Parathyroid adenoma (tissue), 2 donors: Measurements from ENCODE around the gene GNAS.

Source experiments
- H2AFZ ChIP-seq: fragments of 300-600 bp; sonication (generic); one replicate; pipeline ENCODE4 v1.7.0; 2017; ENCODE audit warnings: antibody characterized with exemption, mild to moderate bottlenecking
- H3K27ac ChIP-seq: fragments of 300-600 bp; sonication (generic); one replicate; pipeline ENCODE4 v1.7.0; 2017
- H3K27me3 ChIP-seq: fragments of 300-600 bp; sonication (generic); one replicate; pipeline ENCODE4 v1.7.0; 2017; ENCODE audit warnings: low read length; ENCODE audit not compliant: control insufficient read depth, insufficient read depth
- H3K36me3 ChIP-seq: fragments of 300-600 bp; sonication (generic); one replicate; pipeline ENCODE4 v1.7.0; 2017; ENCODE audit warnings: low read length; ENCODE audit not compliant: control insufficient read depth, insufficient read depth
- H3K4me1 ChIP-seq: fragments of 300-600 bp; sonication (generic); one replicate; pipeline ENCODE4 v1.7.0; 2017; ENCODE audit warnings: control low read depth
- H3K4me2 ChIP-seq: fragments of 300-600 bp; sonication (generic); one replicate; pipeline ENCODE4 v1.7.0; 2017; ENCODE audit warnings: low read length
- H3K4me3 ChIP-seq: fragments of 300-600 bp; sonication (generic); one replicate; pipeline ENCODE4 v1.7.0; 2017; ENCODE audit warnings: low read depth, low read length
- H3K79me2 ChIP-seq: fragments of 300-600 bp; sonication (generic); one replicate; pipeline ENCODE4 v1.7.0; 2017; ENCODE audit warnings: control low read depth
- H3K9ac ChIP-seq: fragments of 300-600 bp; sonication (generic); one replicate; pipeline ENCODE4 v1.7.0; 2017; ENCODE audit warnings: mild to moderate bottlenecking
- H3K9me3 ChIP-seq: fragments of 300-600 bp; sonication (generic); one replicate; pipeline ENCODE4 v1.7.0; 2017; ENCODE audit warnings: low read length; ENCODE audit not compliant: control insufficient read depth
- CTCF ChIP-seq: fragments of 300-600 bp; sonication (generic); IDR thresholded peaks from one replicate; pipeline ENCODE4 v1.7.0; 2017; ENCODE audit warnings: antibody characterized with exemption, mild to moderate bottlenecking
- donor health status: primary hyperparathyroidism.

GNAS gene

GRCh38 chr20:58926802-58927489, 74.4 kb downstream of the GNAS start:
- H3K79me2 ChIP-seq, result no peaks in the 10 kb centered on the region
- H3K4me2 ChIP-seq, result no peak overlapping the region
- H2AFZ ChIP-seq, result no peak overlapping the region
- H3K9ac ChIP-seq, result no peak overlapping the region
- peaks cover 6% of the 10 kb centered on the region for H3K4me1 ChIP-seq
- H3K27ac ChIP-seq, result no peak overlapping the region
- no peaks in the 10 kb centered on the region for H3K27me3 ChIP-seq
- no peaks in the 10 kb centered on the region for H3K9me3 ChIP-seq
- no peak for TF ChIP-seq CTCF
- H3K36me3 ChIP-seq, result no peaks in the 10 kb centered on the region
- H3K4me3 ChIP-seq, result no peak overlapping the region

- no peak overlapping the region for H3K9ac ChIP-seq
- H3K79me2 ChIP-seq, result no peaks in the 10 kb centered on the region
- H3K4me3 ChIP-seq, result no peak overlapping the region
- no peaks in the 10 kb centered on the region for H3K27me3 ChIP-seq
- no peak for TF ChIP-seq CTCF
- no peaks in the 10 kb centered on the region for H3K9me3 ChIP-seq
- peaks cover 5% of the 10 kb centered on the region for H3K4me1 ChIP-seq
- no peak overlapping the region for H3K4me2 ChIP-seq
- H3K36me3 ChIP-seq, result no peaks in the 10 kb centered on the region
- no peak overlapping the region for H3K27ac ChIP-seq
- no peak overlapping the region for H2AFZ ChIP-seq
Measured at GRCh38 chr20:58927490-58928061, 75.1 kb downstream of the GNAS start.

- no peak overlapping the region for H2AFZ ChIP-seq
- H3K79me2 ChIP-seq, result no peaks in the 10 kb centered on the region
- no peak overlapping the region for H3K9ac ChIP-seq
- TF ChIP-seq CTCF, result no peak
- H3K9me3 ChIP-seq, result no peaks in the 10 kb centered on the region
- H3K4me2 ChIP-seq, result no peak overlapping the region
- H3K4me3 ChIP-seq, result no peak overlapping the region
- H3K27ac ChIP-seq, result no peak overlapping the region
- H3K27me3 ChIP-seq, result no peaks in the 10 kb centered on the region
- no peaks in the 10 kb centered on the region for H3K36me3 ChIP-seq
- no peaks in the 10 kb centered on the region for H3K4me1 ChIP-seq
Measured at GRCh38 chr20:58930496-58930895, 78.0 kb downstream of the GNAS start.

GRCh38 chr20:58932170-58932569, 79.7 kb downstream of the GNAS start:
- no peak for TF ChIP-seq CTCF
- Histone ChIP-seq H3K9me3 (no peaks in the 10 kb centered on the region), H3K4me1 (no peaks in the 10 kb centered on the region), H3K36me3 (no peaks in the 10 kb centered on the region), H3K4me2 (no peak overlapping the region), H3K27ac (no peak overlapping the region), H3K4me3 (no peak overlapping the region), H3K79me2 (no peaks in the 10 kb centered on the region), H2AFZ (no peak overlapping the region), H3K27me3 (no peaks in the 10 kb centered on the region), H3K9ac (no peak overlapping the region)

- no peak overlapping the region for H2AFZ ChIP-seq
- no peak overlapping the region for H3K9ac ChIP-seq
- no peak overlapping the region for H3K4me2 ChIP-seq
- no peaks in the 10 kb centered on the region for H3K27me3 ChIP-seq
- no peaks in the 10 kb centered on the region for H3K36me3 ChIP-seq
- no peak overlapping the region for H3K27ac ChIP-seq
- no peaks in the 10 kb centered on the region for H3K4me1 ChIP-seq
- H3K79me2 ChIP-seq, result no peaks in the 10 kb centered on the region
- no peak for TF ChIP-seq CTCF
- no peak overlapping the region for H3K4me3 ChIP-seq
- no peaks in the 10 kb centered on the region for H3K9me3 ChIP-seq
Measured at GRCh38 chr20:58938078-58938477, 85.6 kb downstream of the GNAS start.
